ENCODE data around the gene NPIPB2. TPM values are rescaled to one million over a fixed set of nuclear protein-coding genes. Genes with fewer than 3 reads are reported as not detected.

NPIPB2 gene
- total and polyA plus RNA-seq, 2 of the 13 experiments (the other 11 are each of a cell fraction or from before 2014, with no cell fraction given), result 1.8 to 4.1 TPM

DNA sequence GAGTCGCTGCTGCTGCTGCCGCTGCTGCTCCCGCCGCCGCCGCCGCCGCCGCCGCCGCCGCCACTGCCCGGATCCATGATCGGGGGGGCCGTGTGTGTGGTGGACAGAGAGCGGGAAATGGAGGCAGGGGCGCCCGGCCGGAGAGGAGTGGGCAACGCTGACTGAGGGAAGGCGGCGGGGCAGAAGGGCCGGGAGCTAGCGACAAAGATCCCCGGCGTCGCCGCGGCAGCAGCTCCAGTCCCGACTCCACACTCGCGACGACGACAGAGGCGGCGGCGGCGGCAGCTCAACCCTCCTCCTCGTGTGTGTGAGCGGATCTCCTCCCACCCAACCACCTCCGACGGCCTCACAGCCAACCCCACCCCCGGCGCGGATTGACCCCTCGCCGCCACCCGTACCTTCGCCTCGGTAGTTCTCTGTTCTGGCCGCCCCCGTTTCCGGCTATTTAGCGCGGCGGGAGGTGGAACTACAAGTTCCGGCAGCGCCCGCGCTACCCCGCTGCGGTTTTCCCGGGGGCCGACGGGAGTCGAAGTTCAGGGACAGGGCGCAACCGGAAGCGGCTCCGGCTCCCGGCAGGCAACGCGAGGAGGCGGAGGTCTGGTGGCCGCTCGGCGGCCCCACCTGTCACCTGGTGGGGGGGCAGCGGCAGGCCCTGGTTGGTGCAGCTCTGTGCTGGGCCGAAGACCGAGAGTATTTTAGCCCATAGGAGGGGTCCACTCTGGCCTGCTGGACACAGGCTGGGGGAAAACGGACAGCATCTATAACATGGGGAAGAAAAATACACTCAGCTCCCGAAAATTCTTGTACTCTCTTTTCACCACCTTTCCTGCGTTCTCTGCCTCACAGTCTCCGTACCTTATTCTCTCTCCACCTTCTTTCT lies 26.0 kb downstream of the NPIPB2 start, which contains the start of gene GSPT1 (continued):
- TF ChIP-seq TBL1XR1 (IDR thresholded peaks at IDR 0.05; ENCODE audit: borderline replicate concordance, low read length, partially characterized antibody) (peak; percentile 96), ELF4 (CRISPR knock-in tag; IDR thresholded peaks at IDR 0.05; ENCODE audit: borderline replicate concordance) (peak; percentile 99), ETV6 (CRISPR knock-in tag; conservative IDR thresholded peaks at IDR 0.05) (peak; percentile 91), GABPA (IDR thresholded peaks at IDR 0.05; ENCODE audit: low read depth, low read length) (peak; percentile 79), GABPA (CRISPR knock-in tag; IDR thresholded peaks at IDR 0.05; ENCODE audit: low read depth) (peak; percentile 95), GATAD2A (CRISPR knock-in tag; IDR thresholded peaks at IDR 0.05) (peak; percentile 72), NKX3-1 (CRISPR knock-in tag; IDR thresholded peaks at IDR 0.05) (peak; percentile 52), ZBTB21 (CRISPR knock-in tag; IDR thresholded peaks at IDR 0.05) (peak; percentile 52), ZSCAN25 (CRISPR knock-in tag; IDR thresholded peaks at IDR 0.05) (peak; percentile 53; the same call in 1 of the 2 replicates), ZNF337 (CRISPR knock-in tag; IDR thresholded peaks at IDR 0.05; ENCODE audit: borderline replicate concordance, low read depth) (no peak; the same call in 1 of the 2 replicates)
- TF ChIP-seq, protein P1, sequence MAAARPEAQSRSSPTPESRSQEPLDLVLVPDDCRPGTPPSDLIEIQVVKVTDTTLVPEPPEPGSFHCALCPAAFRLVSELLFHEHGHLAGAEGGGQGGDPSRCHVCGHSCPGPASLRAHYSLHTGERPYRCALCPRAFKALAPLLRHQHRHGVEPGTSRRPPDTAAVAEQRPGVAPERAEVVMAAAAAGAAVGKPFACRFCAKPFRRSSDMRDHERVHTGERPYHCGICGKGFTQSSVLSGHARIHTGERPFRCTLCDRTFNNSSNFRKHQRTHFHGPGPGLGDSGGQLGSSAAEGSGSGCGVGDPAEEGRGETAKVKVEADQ (CRISPR knock-in tag; IDR thresholded peaks at IDR 0.05; ENCODE audit: borderline replicate concordance), result no peak; the same call in 1 of the 2 replicates
- TF ChIP-seq, protein P2, sequence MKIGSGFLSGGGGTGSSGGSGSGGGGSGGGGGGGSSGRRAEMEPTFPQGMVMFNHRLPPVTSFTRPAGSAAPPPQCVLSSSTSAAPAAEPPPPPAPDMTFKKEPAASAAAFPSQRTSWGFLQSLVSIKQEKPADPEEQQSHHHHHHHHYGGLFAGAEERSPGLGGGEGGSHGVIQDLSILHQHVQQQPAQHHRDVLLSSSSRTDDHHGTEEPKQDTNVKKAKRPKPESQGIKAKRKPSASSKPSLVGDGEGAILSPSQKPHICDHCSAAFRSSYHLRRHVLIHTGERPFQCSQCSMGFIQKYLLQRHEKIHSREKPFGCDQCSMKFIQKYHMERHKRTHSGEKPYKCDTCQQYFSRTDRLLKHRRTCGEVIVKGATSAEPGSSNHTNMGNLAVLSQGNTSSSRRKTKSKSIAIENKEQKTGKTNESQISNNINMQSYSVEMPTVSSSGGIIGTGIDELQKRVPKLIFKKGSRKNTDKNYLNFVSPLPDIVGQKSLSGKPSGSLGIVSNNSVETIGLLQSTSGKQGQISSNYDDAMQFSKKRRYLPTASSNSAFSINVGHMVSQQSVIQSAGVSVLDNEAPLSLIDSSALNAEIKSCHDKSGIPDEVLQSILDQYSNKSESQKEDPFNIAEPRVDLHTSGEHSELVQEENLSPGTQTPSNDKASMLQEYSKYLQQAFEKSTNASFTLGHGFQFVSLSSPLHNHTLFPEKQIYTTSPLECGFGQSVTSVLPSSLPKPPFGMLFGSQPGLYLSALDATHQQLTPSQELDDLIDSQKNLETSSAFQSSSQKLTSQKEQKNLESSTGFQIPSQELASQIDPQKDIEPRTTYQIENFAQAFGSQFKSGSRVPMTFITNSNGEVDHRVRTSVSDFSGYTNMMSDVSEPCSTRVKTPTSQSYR (CRISPR knock-in tag; IDR thresholded peaks at IDR 0.05; ENCODE audit: borderline replicate concordance), result peak; percentile 51; the same call in 1 of the 2 replicates
- TF ChIP-seq, protein P3, sequence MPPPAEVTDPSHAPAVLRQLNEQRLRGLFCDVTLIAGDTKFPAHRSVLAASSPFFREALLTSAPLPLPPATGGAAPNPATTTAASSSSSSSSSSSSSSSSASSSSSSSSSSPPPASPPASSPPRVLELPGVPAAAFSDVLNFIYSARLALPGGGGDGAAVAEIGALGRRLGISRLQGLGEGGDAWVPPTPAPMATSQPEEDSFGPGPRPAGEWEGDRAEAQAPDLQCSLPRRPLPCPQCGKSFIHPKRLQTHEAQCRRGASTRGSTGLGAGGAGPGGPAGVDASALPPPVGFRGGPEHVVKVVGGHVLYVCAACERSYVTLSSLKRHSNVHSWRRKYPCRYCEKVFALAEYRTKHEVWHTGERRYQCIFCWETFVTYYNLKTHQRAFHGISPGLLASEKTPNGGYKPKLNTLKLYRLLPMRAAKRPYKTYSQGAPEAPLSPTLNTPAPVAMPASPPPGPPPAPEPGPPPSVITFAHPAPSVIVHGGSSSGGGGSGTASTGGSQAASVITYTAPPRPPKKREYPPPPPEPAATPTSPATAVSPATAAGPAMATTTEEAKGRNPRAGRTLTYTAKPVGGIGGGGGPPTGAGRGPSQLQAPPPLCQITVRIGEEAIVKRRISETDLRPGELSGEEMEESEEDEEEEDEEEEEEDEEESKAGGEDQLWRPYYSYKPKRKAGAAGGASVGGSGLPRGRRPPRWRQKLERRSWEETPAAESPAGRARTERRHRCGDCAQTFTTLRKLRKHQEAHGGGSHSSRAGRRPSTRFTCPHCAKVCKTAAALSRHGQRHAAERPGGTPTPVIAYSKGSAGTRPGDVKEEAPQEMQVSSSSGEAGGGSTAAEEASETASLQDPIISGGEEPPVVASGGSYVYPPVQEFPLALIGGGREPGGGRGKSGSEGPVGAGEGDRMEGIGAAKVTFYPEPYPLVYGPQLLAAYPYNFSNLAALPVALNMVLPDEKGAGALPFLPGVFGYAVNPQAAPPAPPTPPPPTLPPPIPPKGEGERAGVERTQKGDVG (CRISPR knock-in tag; IDR thresholded peaks at IDR 0.05; ENCODE audit: borderline replicate concordance), result peak; percentile 83; the same call in 1 of the 2 replicates
- TF ChIP-seq, protein P4, sequence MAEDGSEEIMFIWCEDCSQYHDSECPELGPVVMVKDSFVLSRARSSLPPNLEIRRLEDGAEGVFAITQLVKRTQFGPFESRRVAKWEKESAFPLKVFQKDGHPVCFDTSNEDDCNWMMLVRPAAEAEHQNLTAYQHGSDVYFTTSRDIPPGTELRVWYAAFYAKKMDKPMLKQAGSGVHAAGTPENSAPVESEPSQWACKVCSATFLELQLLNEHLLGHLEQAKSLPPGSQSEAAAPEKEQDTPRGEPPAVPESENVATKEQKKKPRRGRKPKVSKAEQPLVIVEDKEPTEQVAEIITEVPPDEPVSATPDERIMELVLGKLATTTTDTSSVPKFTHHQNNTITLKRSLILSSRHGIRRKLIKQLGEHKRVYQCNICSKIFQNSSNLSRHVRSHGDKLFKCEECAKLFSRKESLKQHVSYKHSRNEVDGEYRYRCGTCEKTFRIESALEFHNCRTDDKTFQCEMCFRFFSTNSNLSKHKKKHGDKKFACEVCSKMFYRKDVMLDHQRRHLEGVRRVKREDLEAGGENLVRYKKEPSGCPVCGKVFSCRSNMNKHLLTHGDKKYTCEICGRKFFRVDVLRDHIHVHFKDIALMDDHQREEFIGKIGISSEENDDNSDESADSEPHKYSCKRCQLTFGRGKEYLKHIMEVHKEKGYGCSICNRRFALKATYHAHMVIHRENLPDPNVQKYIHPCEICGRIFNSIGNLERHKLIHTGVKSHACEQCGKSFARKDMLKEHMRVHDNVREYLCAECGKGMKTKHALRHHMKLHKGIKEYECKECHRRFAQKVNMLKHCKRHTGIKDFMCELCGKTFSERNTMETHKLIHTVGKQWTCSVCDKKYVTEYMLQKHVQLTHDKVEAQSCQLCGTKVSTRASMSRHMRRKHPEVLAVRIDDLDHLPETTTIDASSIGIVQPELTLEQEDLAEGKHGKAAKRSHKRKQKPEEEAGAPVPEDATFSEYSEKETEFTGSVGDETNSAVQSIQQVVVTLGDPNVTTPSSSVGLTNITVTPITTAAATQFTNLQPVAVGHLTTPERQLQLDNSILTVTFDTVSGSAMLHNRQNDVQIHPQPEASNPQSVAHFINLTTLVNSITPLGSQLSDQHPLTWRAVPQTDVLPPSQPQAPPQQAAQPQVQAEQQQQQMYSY (CRISPR knock-in tag; IDR thresholded peaks at IDR 0.05), result no peak; the same call in 1 of the 2 replicates
- TF ChIP-seq, protein P5, sequence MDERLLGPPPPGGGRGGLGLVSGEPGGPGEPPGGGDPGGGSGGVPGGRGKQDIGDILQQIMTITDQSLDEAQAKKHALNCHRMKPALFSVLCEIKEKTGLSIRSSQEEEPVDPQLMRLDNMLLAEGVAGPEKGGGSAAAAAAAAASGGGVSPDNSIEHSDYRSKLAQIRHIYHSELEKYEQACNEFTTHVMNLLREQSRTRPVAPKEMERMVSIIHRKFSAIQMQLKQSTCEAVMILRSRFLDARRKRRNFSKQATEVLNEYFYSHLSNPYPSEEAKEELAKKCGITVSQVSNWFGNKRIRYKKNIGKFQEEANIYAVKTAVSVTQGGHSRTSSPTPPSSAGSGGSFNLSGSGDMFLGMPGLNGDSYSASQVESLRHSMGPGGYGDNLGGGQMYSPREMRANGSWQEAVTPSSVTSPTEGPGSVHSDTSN (CRISPR knock-in tag; IDR thresholded peaks at IDR 0.05), result peak; percentile 11; the same call in 1 of the 2 replicates
